GM12878 (cell line): ENCODE results near the gene OXCT1. TPM values are rescaled to one million over a fixed set of nuclear protein-coding genes. Genes with fewer than 3 reads are reported as not detected.

Source experiments
- ATAC-seq: fragments of 200-7000 bp; cut with Tn5 transposase; 3 replicates; pipeline ENCODE4 v1.9.1; 2020; ENCODE audit warnings: mild to moderate bottlenecking, moderate library complexity
- BruUV-seq: library from RNA; stranded (reverse); fragments of 400-500 nt; replicated peaks from 2 replicates; lab custom pipeline; 2021; lab: Mats Ljungman, UMichigan
- CTCF ChIA-PET: fragments of 300-600 bp; sonication (Branson Sonifier 250); formaldehyde crosslinking; extraction: SDS; loops from one replicate; lab custom pipeline; 2021; ENCODE audit warnings: inconsistent platforms; lab: Yijun Ruan, JAX
- POLR2A ChIA-PET: fragments of 350-600 bp; formaldehyde crosslinking; extraction: SDS; loops from one replicate; lab custom pipeline; 2021; ENCODE audit warnings: inconsistent platforms; lab: Charles Lee
- RAD21 ChIA-PET: fragments of 300-600 bp; sonication (Branson Sonifier 250); formaldehyde crosslinking; loops from one replicate; lab custom pipeline; 2023; ENCODE audit warnings: antibody characterized with exemption; ENCODE audit not compliant: unreplicated experiment; lab: Charles Lee
- SMC1A ChIA-PET: fragments of 300-600 bp; sonication (Branson Sonifier 250); formaldehyde crosslinking; loops from one replicate; lab custom pipeline; 2023; ENCODE audit not compliant: unreplicated experiment, uncharacterized antibody; lab: Charles Lee
- DNase-seq: peaks from one replicate; pipeline ENCODE4 v3.0.0-alpha.2; 2011; ENCODE audit warnings: low read depth, low spot score
- FAIRE-seq: peaks from 3 replicates; lab custom pipeline; 2011; peaks lifted over from hg19 to GRCh38; lab: Jason Lieb, UNC
- H2AFZ ChIP-seq: 2 replicates; pipeline ENCODE4 v1.6.0; 2011; ENCODE audit warnings: low read depth, low read length, control low read depth; ENCODE audit not compliant: control insufficient read depth
- H3K27ac ChIP-seq: 2 replicates; pipeline ENCODE4 v1.5.1; 2011; ENCODE audit warnings: control low read depth; ENCODE audit not compliant: control insufficient read depth, insufficient read depth
- H3K27me3 ChIP-seq, 2 experiments: replicated peaks in 1 of 2; 2 replicates each; pipeline versions ENCODE4 v1.6.0 to v1.6.1; 2011; ENCODE audit warnings: low read length in 1 of 2; ENCODE audit not compliant: control insufficient read depth in 2 of 2, insufficient read depth in 2 of 2
- H3K36me3 ChIP-seq, 2 experiments: 2 replicates each; pipeline ENCODE4 v1.5.1; 2011; ENCODE audit warnings: low read length in 1 of 2; ENCODE audit not compliant: control insufficient read depth in 2 of 2, insufficient read depth in 2 of 2
- H3K4me1 ChIP-seq: 2 replicates; pipeline ENCODE4 v1.6.1; 2011; ENCODE audit warnings: mild to moderate bottlenecking, low read length, moderate library complexity, mixed read lengths; ENCODE audit not compliant: control insufficient read depth, insufficient read depth
- H3K4me2 ChIP-seq: 2 replicates; pipeline ENCODE4 v1.6.0; 2011; ENCODE audit warnings: control low read depth; ENCODE audit not compliant: control insufficient read depth, insufficient read depth
- H3K4me3 ChIP-seq: fragments of 200-600 bp; sonication (generic); 2 replicates; pipeline ENCODE4 v1.5.1; 2016
- H3K79me2 ChIP-seq: 2 replicates; pipeline ENCODE4 v1.6.0; 2011; ENCODE audit warnings: low read length; ENCODE audit not compliant: control insufficient read depth, insufficient read depth
- H3K9ac ChIP-seq: 2 replicates; pipeline ENCODE4 v1.8.0; 2011; ENCODE audit warnings: low read length, control low read depth, mixed read lengths; ENCODE audit not compliant: control insufficient read depth, insufficient read depth
- H3K9me3 ChIP-seq: replicated peaks from 3 replicates; pipeline ENCODE4 v1.5.1; 2011; ENCODE audit warnings: mild to moderate bottlenecking, low read length; ENCODE audit not compliant: control insufficient read depth, insufficient read depth
- H4K20me1 ChIP-seq: 2 replicates; pipeline ENCODE4 v1.6.0; 2011; ENCODE audit not compliant: control insufficient read depth, insufficient read depth
- GATAD2B ChIP-seq: fragments of 450-650 bp; conservative IDR thresholded peaks from 2 replicates; pipeline ENCODE4 v1.6.1; 2017; ENCODE audit warnings: low read depth, mild to moderate bottlenecking, moderate library complexity
- TCF3 ChIP-seq: IDR thresholded peaks from 2 replicates; pipeline ENCODE4 v1.6.1; 2012; ENCODE audit warnings: low read depth, mild to moderate bottlenecking, low read length, borderline replicate concordance; ENCODE audit not compliant: insufficient read depth
- YY1 ChIP-seq: IDR thresholded peaks from 2 replicates; pipeline ENCODE4 v1.6.1; 2011; ENCODE audit warnings: low read depth, mild to moderate bottlenecking, low read length
- WGBS: methylation state at CpG from one replicate; pipeline ENCODE4 v1.1.6; 2016; ENCODE audit warnings: low lambda C conversion rate; ENCODE audit not compliant: insufficient replicate concordance, insufficient coverage; ENCODE audit errors: missing lambda C conversion rate; 5-methylcytosine and 5-hydroxymethylcytosine counted together
- in situ Hi-C: fragments of 300-500 bp; cut with MboI; formaldehyde crosslinking; loops from 9 replicates; pipeline ENCODE4 v1.14.3; 2018; ENCODE audit warnings: mixed read lengths
- intact Hi-C: fragments of 100-400 bp; cut with micrococcal nuclease; formaldehyde crosslinking; loops from one replicate; pipeline ENCODE4 v1.14.2; 2022; ENCODE audit not compliant: unreplicated experiment
- polyA plus RNA-seq, 11 experiments: library from polyadenylated mRNA; depleted of rRNA in 4 of 11; unstranded in 6 of 11; stranded (reverse) in 5 of 11; fragments of >200 nt; fragmentation: Nextera tagmentation in 4 of 11; fragmentation: Illumina TruSeq in 1 of 11; extraction: Ambion mirVana in 4 of 11; extraction: Trizol in 1 of 11; gene quantifications; 1 replicate in 1 of 11; 2 replicates in 10 of 11; pipeline versions ENCODE4 v1.2.1 to v1.2.3, GENCODE V29; 2011 to 2016; ENCODE audit warnings: inconsistent platforms in 2 of 11, missing spikeins in 2 of 11, low read depth in 1 of 11
- total RNA-seq, 4 experiments: library from RNA; depleted of rRNA in 3 of 4; stranded (reverse); fragments of >200 nt in 3 of 4; fragmentation: Illumina TruSeq in 1 of 4; extraction: Trizol in 1 of 4; gene quantifications; 2 replicates each; pipeline versions ENCODE4 v1.2.1 to v1.2.3, GENCODE V29; 2013 to 2021
- TF ChIP-seq, protein P1 (sequence below): fragments of 450-650 bp; IDR thresholded peaks from 2 replicates; pipeline ENCODE4 v1.6.1; 2016; ENCODE audit warnings: mild to moderate bottlenecking, moderate library complexity, borderline replicate concordance

The OXCT1 gene
- total and polyA plus RNA-seq, 10 of the 15 experiments (the other 5 are each of a cell fraction or from before 2014, with no cell fraction given) = 46.9 to 103 (median 70.5) TPM

GRCh38 chr5:41844502-41844901 is 25.7 kb downstream of the OXCT1 start:
- H3K9me3 ChIP-seq = no peaks in the 10 kb centered on the region; the same call in 2 of the 3 replicates
- no peak for FAIRE-seq
- H3K4me2 ChIP-seq = no peak overlapping the region
- no peak overlapping the region for H3K27ac ChIP-seq
- ATAC-seq = no peak
- WGBS = 52% methylated on average over 3 of the region's 3 CpGs
- TF ChIP-seq, protein P1, sequence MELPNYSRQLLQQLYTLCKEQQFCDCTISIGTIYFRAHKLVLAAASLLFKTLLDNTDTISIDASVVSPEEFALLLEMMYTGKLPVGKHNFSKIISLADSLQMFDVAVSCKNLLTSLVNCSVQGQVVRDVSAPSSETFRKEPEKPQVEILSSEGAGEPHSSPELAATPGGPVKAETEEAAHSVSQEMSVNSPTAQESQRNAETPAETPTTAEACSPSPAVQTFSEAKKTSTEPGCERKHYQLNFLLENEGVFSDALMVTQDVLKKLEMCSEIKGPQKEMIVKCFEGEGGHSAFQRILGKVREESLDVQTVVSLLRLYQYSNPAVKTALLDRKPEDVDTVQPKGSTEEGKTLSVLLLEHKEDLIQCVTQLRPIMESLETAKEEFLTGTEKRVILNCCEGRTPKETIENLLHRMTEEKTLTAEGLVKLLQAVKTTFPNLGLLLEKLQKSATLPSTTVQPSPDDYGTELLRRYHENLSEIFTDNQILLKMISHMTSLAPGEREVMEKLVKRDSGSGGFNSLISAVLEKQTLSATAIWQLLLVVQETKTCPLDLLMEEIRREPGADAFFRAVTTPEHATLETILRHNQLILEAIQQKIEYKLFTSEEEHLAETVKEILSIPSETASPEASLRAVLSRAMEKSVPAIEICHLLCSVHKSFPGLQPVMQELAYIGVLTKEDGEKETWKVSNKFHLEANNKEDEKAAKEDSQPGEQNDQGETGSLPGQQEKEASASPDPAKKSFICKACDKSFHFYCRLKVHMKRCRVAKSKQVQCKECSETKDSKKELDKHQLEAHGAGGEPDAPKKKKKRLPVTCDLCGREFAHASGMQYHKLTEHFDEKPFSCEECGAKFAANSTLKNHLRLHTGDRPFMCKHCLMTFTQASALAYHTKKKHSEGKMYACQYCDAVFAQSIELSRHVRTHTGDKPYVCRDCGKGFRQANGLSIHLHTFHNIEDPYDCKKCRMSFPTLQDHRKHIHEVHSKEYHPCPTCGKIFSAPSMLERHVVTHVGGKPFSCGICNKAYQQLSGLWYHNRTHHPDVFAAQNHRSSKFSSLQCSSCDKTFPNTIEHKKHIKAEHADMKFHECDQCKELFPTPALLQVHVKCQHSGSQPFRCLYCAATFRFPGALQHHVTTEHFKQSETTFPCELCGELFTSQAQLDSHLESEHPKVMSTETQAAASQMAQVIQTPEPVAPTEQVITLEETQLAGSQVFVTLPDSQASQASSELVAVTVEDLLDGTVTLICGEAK = no peak
- TF ChIP-seq YY1 (no peak), TCF3 (no peak), GATAD2B (no peak)
- TF ChIP-seq, all 136 proteins: peak for 0
- no peak overlapping the region for H3K4me3 ChIP-seq
- no peaks in the 10 kb centered on the region for H4K20me1 ChIP-seq
- ChIA-PET SMC1A (interaction anchor here (1.0 to 5.7 kb wide), 12 partner anchors 11 to 940 kb away, joined by 3 to 57 read pairs (median 4); no protein-coding TSS in a partner anchor), CTCF (interaction anchor here (0.6 to 6.4 kb wide), 17 partner anchors 9 to 163 kb away, joined by 3 to 74 read pairs (median 12); no protein-coding TSS in a partner anchor), RAD21 (interaction anchor here (1.1 to 5.4 kb wide), 10 partner anchors 8 to 1045 kb away, joined by 3 to 46 read pairs (median 10); no protein-coding TSS in a partner anchor), POLR2A (no interaction called here)
- DNase-seq = no peak
- BruUV-seq = no TSS peak
- intact Hi-C loops (loop anchor here (5.0 kb wide), 3 partner anchors 87 to 942 kb away; no protein-coding TSS in a partner anchor), in situ Hi-C loops (loop anchor here (5.0 to 25.0 kb wide), 2 partner anchors 147 to 557 kb away; no protein-coding TSS in a partner anchor)
- H3K9ac ChIP-seq = no peak overlapping the region
- H3K36me3 ChIP-seq = peaks cover 4 to 17% of the 10 kb centered on the region in 2 experiments
- H2AFZ ChIP-seq = no peak overlapping the region
- no peaks in the 10 kb centered on the region for H3K79me2 ChIP-seq
- no peaks in the 10 kb centered on the region for H3K27me3 ChIP-seq
- peaks cover 11% of the 10 kb centered on the region for H3K4me1 ChIP-seq
